Activated CD4-positive, alpha-beta memory T cell treated with anti-CD3 and anti-CD28 coated beads, Interleukin-2, amount 10 ng/mL, durations not matched to agents 7 days and 5 days (primary cell): ENCODE results near the gene CALM1. TPM values are rescaled to one million over a fixed set of nuclear protein-coding genes. Genes with fewer than 3 reads are reported as not detected.

Experiments used
- CTCF ChIA-PET: fragments of 350-600 bp; sonication (Branson Sonifier 250); formaldehyde crosslinking; loops from one replicate; lab custom pipeline; 2021; ENCODE audit warnings: antibody characterized with exemption, inconsistent platforms; lab: Charles Lee
- POLR2A ChIA-PET: fragments of 350-600 bp; sonication (Branson Sonifier 250); formaldehyde crosslinking; loops from one replicate; lab custom pipeline; 2021; ENCODE audit warnings: antibody characterized with exemption; lab: Charles Lee
- DNase-seq: peaks from one replicate; pipeline ENCODE4 v3.0.0-alpha.2; 2020
- H3K27ac Mint-ChIP-seq: one replicate; pipeline ENCODE4 v1.8.0; 2021; ENCODE audit warnings: mild to moderate bottlenecking, mixed read lengths
- H3K27me3 Mint-ChIP-seq: one replicate; pipeline ENCODE4 v1.8.0; 2021; ENCODE audit warnings: mixed read lengths
- H3K36me3 Mint-ChIP-seq: one replicate; pipeline ENCODE4 v1.8.0; 2021; ENCODE audit warnings: low read depth, mixed read lengths
- H3K4me1 Mint-ChIP-seq: one replicate; pipeline ENCODE4 v1.8.0; 2021; ENCODE audit warnings: mixed read lengths
- H3K4me3 Mint-ChIP-seq: one replicate; pipeline ENCODE4 v1.8.0; 2021; ENCODE audit warnings: mild to moderate bottlenecking, mixed read lengths
- H3K9me3 Mint-ChIP-seq: one replicate; pipeline ENCODE4 v1.8.0; 2021; ENCODE audit warnings: mixed read lengths
- total RNA-seq, 2 experiments: library from RNA; stranded (reverse); gene quantifications; one replicate each; pipeline ENCODE4 v1.2.3, GENCODE V29; 2021

The CALM1 gene
- total RNA-seq, 2 experiments from 2014 or later: 901 TPM

GRCh38 chr14:90421001-90421631, 24.3 kb downstream of the CALM1 start:
- ChIA-PET CTCF (no interaction called here), POLR2A (no interaction called here)
- DNase-seq: no peak
- Mint-ChIP-seq H3K36me3 (no peaks in the 10 kb centered on the region), H3K27me3 (peaks cover 1% of the 10 kb centered on the region), H3K4me1 (no peaks in the 10 kb centered on the region), H3K9me3 (no peaks in the 10 kb centered on the region), H3K27ac (no peak overlapping the region), H3K4me3 (no peak overlapping the region)

- Mint-ChIP-seq H3K4me1 (no peaks in the 10 kb centered on the region), H3K27ac (no peak overlapping the region), H3K4me3 (no peak overlapping the region), H3K36me3 (no peaks in the 10 kb centered on the region), H3K9me3 (no peaks in the 10 kb centered on the region), H3K27me3 (peaks cover under 1% of the 10 kb centered on the region)
- no peak for DNase-seq
- ChIA-PET CTCF (no interaction called here), POLR2A (no interaction called here)
Observed at GRCh38 chr14:90421632-90422020, 24.8 kb downstream of the CALM1 start.

- ChIA-PET POLR2A (no interaction called here), CTCF (no interaction called here)
- Mint-ChIP-seq H3K9me3 (no peaks in the 10 kb centered on the region), H3K27me3 (no peaks in the 10 kb centered on the region), H3K4me1 (no peaks in the 10 kb centered on the region), H3K27ac (no peak overlapping the region), H3K4me3 (no peak overlapping the region), H3K36me3 (no peaks in the 10 kb centered on the region)
- DNase-seq: no peak
Observed at GRCh38 chr14:90423166-90423565, 26.3 kb downstream of the CALM1 start.

- H3K36me3 Mint-ChIP-seq: no peaks in the 10 kb centered on the region
- CTCF ChIA-PET: no interaction called here
- no peak overlapping the region for H3K27ac Mint-ChIP-seq
Observed at GRCh38 chr14:90424075-90424474, 27.2 kb downstream of the CALM1 start.

GRCh38 chr14:90424686-90425372, 28.0 kb downstream of the CALM1 start:
- ChIA-PET CTCF (no interaction called here), POLR2A (interaction anchor here (1.2 kb wide), 2 partner anchors 16 to 18 kb away, joined by 3 read pairs; no protein-coding TSS in a partner anchor)
- no peaks in the 10 kb centered on the region for H3K27me3 Mint-ChIP-seq
- no peak overlapping the region for H3K4me3 Mint-ChIP-seq
- H3K36me3 Mint-ChIP-seq: no peaks in the 10 kb centered on the region
- H3K4me1 Mint-ChIP-seq: no peaks in the 10 kb centered on the region
- DNase-seq: no peak
- H3K27ac Mint-ChIP-seq: no peak overlapping the region
- H3K9me3 Mint-ChIP-seq: no peaks in the 10 kb centered on the region

More at GRCh38 chr14:90424075-90424474, 27.2 kb downstream of the CALM1 start:
- no peaks in the 10 kb centered on the region for H3K9me3 Mint-ChIP-seq
- no peak overlapping the region for H3K4me3 Mint-ChIP-seq
- DNase-seq: no peak
- POLR2A ChIA-PET: interaction anchor here (1.2 kb wide), 2 partner anchors 16 to 17 kb away, joined by 3 read pairs; no protein-coding TSS in a partner anchor
- H3K4me1 Mint-ChIP-seq: no peaks in the 10 kb centered on the region
- no peaks in the 10 kb centered on the region for H3K27me3 Mint-ChIP-seq

- no peaks in the 10 kb centered on the region for H3K27me3 Mint-ChIP-seq
- H3K27ac Mint-ChIP-seq: no peak overlapping the region
- H3K36me3 Mint-ChIP-seq: no peaks in the 10 kb centered on the region
- ChIA-PET POLR2A (no interaction called here), CTCF (no interaction called here)
- DNase-seq: no peak
- no peaks in the 10 kb centered on the region for H3K9me3 Mint-ChIP-seq
- H3K4me1 Mint-ChIP-seq: no peaks in the 10 kb centered on the region
- no peak overlapping the region for H3K4me3 Mint-ChIP-seq
Observed at GRCh38 chr14:90425373-90425879, 28.6 kb downstream of the CALM1 start.

- DNase-seq: no peak
- Mint-ChIP-seq H3K4me1 (no peaks in the 10 kb centered on the region), H3K9me3 (no peaks in the 10 kb centered on the region), H3K27ac (no peak overlapping the region), H3K27me3 (no peaks in the 10 kb centered on the region), H3K4me3 (no peak overlapping the region), H3K36me3 (no peaks in the 10 kb centered on the region)
- ChIA-PET POLR2A (interaction anchor here (1.4 kb wide), 1 partner anchor 29 kb away, joined by 4 read pairs; the partner anchor contains the start of gene CALM1), CTCF (no interaction called here)
Observed at GRCh38 chr14:90426031-90426540, 29.3 kb downstream of the CALM1 start.

- Mint-ChIP-seq H3K4me3 (no peak overlapping the region), H3K27ac (no peak overlapping the region), H3K36me3 (no peaks in the 10 kb centered on the region), H3K4me1 (no peaks in the 10 kb centered on the region), H3K9me3 (no peaks in the 10 kb centered on the region), H3K27me3 (no peaks in the 10 kb centered on the region)
- no peak for DNase-seq
- POLR2A ChIA-PET: interaction anchor here (1.4 kb wide), 1 partner anchor 30 kb away, joined by 4 read pairs; the partner anchor contains the start of gene CALM1
- CTCF ChIA-PET: no interaction called here
Observed at GRCh38 chr14:90426663-90427062, 29.8 kb downstream of the CALM1 start.

GRCh38 chr14:90427848-90428426, 31.1 kb downstream of the CALM1 start:
- POLR2A ChIA-PET: interaction anchor here (1.4 kb wide), 1 partner anchor 31 kb away, joined by 4 read pairs; the partner anchor contains the start of gene CALM1
- Mint-ChIP-seq H3K36me3 (no peaks in the 10 kb centered on the region), H3K4me3 (no peak overlapping the region), H3K4me1 (no peaks in the 10 kb centered on the region), H3K9me3 (no peaks in the 10 kb centered on the region), H3K27ac (no peak overlapping the region), H3K27me3 (no peaks in the 10 kb centered on the region)
- no peak for DNase-seq
- CTCF ChIA-PET: no interaction called here

- Mint-ChIP-seq H3K4me3 (no peak overlapping the region), H3K36me3 (no peaks in the 10 kb centered on the region), H3K27me3 (no peaks in the 10 kb centered on the region), H3K4me1 (no peaks in the 10 kb centered on the region), H3K27ac (no peak overlapping the region), H3K9me3 (no peaks in the 10 kb centered on the region)
- ChIA-PET CTCF (no interaction called here), POLR2A (no interaction called here)
- DNase-seq: no peak
Observed at GRCh38 chr14:90428676-90429075, 31.8 kb downstream of the CALM1 start.

- Mint-ChIP-seq H3K36me3 (no peaks in the 10 kb centered on the region), H3K27me3 (no peaks in the 10 kb centered on the region), H3K27ac (no peak overlapping the region), H3K4me1 (no peaks in the 10 kb centered on the region), H3K4me3 (no peak overlapping the region), H3K9me3 (no peaks in the 10 kb centered on the region)
- POLR2A ChIA-PET: no interaction called here
- no peak for DNase-seq
- CTCF ChIA-PET: no interaction called here
Observed at GRCh38 chr14:90429236-90429635, 32.4 kb downstream of the CALM1 start.

- ChIA-PET CTCF (no interaction called here), POLR2A (no interaction called here)
- H3K4me1 Mint-ChIP-seq: no peaks in the 10 kb centered on the region
- H3K9me3 Mint-ChIP-seq: no peaks in the 10 kb centered on the region
- DNase-seq: no peak
- no peaks in the 10 kb centered on the region for H3K27me3 Mint-ChIP-seq
- H3K36me3 Mint-ChIP-seq: no peaks in the 10 kb centered on the region
- no peak overlapping the region for H3K27ac Mint-ChIP-seq
- no peak overlapping the region for H3K4me3 Mint-ChIP-seq
Observed at GRCh38 chr14:90429754-90430153, 32.9 kb downstream of the CALM1 start.

- Mint-ChIP-seq H3K27me3 (no peaks in the 10 kb centered on the region), H3K27ac (no peak overlapping the region), H3K4me1 (no peaks in the 10 kb centered on the region), H3K9me3 (no peaks in the 10 kb centered on the region), H3K36me3 (no peaks in the 10 kb centered on the region), H3K4me3 (no peak overlapping the region)
- ChIA-PET CTCF (no interaction called here), POLR2A (no interaction called here)
- DNase-seq: no peak
Observed at GRCh38 chr14:90434370-90435020, 37.7 kb downstream of the CALM1 start.
